NCI-H2227 (cell line): ENCODE results near the gene GRIPAP1.

Experiments
- DNase-seq: peaks from one replicate; lab custom pipeline; 2025; ENCODE audit not compliant: unreplicated experiment; lab: John Stamatoyannopoulos, UW

GRIPAP1 gene

GRCh38 chrX:48960291-48960690 lies 41.8 kb downstream of the GRIPAP1 start:
- DNase-seq: no peak

DNA sequence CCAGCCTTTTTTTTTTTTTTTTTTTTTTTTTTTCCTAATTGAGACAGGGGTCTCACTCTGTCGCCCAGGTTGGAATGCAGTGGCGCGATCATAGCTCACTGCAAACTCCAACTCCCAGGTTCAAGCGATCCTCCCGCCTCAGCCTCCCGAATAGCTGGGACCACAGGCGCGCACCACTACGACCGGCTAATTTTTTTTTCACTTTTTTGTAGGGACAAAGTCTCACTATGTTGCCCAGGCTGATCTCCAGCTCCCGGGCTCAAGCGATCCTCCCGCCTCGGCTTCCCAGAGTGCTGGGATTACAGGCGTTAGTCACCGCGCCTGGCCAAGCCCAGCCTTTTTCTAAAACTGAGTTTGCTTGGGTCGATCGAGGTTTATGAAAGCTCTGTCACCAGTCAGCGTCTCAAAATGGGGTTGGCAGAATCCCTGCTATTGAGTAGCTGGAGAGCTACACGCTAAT lies 43.4 kb downstream of the GRIPAP1 start:
- peak; percentile 71 for DNase-seq

DNA sequence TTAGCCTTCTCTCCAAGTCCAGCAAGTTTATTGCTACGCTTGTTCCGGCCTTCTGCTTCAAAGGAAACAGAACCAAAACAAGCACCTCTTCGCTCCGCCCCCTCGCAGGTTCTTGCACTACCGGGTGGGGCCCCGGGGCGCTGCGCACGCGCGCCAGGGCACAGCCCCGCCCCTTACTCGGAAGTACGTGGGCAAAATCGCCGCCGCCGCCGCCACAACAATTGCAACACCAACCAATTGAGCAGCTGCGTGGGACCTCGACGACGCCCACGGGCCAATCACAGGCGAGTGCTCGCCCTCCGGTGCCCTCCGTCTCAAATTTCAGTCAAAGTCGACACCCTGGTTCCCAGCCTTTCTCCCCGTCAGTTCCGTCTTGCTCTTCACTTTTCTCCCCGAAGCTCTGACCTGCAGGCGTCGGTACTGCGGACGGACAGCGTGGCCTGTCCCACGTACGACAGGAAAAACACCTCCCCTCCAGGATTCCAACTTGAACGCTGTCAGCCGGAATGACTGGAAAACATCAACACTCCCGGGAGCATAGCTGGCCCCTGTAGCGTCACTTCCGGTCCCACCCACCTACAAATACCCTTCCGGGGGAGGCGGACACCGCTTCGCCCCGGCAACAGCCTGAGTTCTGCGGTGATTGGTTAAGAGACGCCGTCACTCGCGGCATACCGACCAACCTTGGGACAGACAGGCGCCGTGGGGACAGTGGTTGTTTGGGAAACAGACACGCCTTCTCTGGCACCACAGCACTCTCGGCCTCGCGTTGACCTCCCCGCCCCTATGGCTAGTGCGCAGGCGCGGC lies 44.0 kb downstream of the GRIPAP1 start:
- DNase-seq: peak; percentile 99

- peak; percentile 93 for DNase-seq
Observed at GRCh38 chrX:48957477-48957826, 44.6 kb downstream of the GRIPAP1 start, which contains the start of gene OTUD5. OTUD5 (minus strand) TSS chrX:48957607; CDS start chrX:48957570, 37 bp downstream.

DNA sequence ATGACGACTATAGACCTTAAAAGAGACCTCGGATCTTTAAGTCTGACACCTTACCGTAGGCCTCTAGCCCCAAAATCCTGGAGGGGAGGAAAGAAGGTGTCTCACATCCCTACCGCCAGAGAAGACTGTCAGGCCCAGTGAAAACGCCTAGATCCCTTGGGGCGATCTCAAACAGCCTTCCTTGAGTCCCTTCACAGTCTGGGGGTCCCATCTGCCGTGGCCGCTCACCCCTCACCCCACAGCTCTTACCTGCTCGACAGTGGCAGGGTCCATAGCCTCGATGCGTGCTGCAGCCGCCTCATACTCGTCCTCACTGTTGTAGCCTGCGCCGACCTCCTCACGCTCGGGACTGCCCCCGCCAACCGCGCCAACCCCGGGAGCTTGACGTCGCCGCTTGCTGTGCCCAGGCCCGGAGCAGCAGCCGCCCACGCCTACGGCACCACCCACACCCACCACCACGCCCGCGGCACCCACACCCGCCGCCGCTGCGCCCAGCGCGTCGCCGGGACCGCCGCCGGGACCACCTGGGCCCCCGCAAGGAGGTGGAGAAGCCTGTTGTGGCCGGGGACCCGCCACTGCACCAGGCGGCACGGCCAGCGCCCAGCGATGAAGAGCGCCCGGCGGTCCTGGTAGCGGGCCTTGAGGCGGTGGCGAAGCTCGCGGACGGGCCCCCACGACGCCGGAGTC lies 45.2 kb downstream of the GRIPAP1 start:
- DNase-seq: no peak

- no peak for DNase-seq
Observed at GRCh38 chrX:48948589-48948988, 53.5 kb downstream of the GRIPAP1 start.

DNA sequence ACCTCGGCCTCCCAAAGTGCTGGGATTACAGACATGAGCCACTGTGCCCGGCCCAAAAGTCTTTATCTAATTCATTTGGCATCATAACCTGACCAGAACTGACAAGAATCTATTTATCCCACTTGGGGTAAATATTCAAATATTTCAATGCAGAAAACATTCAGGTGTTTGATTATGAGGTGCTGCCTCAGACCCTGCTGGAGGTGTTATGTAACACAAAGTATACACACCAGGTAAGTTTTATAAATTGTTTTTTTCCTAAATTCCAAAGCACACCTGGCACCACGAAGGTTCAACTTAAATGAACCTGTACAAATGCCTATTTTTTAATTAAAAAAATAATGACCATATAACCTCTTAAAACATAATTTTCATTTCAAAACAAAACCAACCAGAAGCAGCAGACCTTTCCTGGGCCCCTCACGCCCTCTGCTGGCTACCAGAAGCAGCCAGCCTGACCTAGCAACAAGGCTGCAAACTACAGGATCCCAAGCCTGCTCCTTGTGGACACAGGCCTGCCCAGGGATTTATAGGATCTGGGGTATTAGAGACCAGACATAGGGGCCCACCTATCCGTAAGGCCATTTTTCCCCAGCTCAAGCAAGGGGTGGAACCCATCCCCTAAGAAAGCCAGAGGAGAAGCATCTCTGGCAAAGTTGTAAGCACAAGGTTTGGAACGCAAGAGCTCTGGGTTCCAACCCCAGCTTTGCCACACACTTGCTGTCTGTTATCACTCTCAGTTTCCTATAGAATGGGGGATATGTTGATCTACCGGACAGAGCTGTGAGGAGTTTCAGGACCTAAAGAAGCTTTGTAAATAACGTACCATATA lies 56.3 kb downstream of the GRIPAP1 start:
- peak; percentile 69 for DNase-seq

- DNase-seq: no peak
Observed at GRCh38 chrX:48942895-48943294, 59.2 kb downstream of the GRIPAP1 start.

DNA sequence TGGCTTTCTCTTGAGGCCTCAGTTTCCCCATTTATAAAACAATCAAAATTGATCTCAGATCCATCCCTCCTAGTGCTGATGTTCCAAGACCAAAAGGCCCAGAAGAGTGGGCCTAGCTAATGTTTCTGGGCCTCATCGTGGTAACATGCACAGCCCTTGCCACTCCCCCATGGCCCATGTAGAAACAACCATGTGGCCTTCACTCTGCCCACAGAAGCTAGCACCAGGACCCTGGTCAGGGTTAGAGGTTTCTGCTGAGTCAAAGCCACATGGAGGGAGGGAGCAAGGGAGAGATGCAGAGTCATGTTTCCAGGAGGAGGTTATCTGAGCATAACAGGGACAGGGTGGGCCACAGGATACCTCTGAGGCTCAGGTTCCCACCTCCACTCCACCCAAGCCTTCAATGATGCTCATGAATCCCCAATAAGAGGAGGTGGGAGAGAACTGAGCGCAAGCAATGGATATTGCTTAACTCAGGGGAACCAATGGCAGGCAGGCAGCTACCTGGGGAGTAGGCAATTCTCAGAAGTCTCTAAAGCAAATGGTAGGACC lies 61.6 kb downstream of the GRIPAP1 start:
- no peak for DNase-seq

- no peak for DNase-seq
Observed at GRCh38 chrX:48939524-48940228, 62.4 kb downstream of the GRIPAP1 start.

GRCh38 chrX:48938721-48939425 lies 63.2 kb downstream of the GRIPAP1 start:
- DNase-seq: no peak

GRCh38 chrX:48937054-48937907 lies 64.8 kb downstream of the GRIPAP1 start:
- DNase-seq: no peak

DNA sequence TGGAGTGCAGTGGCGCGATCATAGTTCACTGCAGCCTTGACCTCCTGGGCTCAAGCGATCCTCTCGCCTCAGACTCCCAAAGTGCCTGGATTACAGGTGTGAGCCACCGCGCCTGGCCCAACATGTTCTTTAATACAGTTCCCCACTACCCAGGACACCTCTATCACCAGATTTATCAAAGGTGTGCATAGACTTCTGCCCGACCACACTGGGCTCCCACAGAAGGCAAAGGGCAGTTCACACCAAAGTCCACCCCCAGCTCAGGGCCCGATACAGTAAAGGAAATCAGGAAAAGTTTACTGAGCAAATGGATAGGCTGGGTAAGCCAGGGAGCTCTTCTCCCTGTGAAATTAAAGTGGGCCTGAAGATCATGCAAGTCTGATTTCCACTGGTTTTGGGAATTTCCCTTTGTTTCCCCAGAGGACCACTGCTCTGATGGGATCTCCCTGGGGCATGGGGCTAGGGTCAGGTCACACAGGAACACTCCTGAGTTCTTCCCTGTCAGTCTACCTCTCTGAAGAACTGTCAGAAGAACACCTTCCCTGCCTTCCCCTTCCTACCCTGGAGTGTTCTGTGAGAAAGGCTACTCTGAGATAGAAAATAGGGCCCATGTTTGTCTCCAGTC lies 65.5 kb downstream of the GRIPAP1 start:
- no peak for DNase-seq

DNA sequence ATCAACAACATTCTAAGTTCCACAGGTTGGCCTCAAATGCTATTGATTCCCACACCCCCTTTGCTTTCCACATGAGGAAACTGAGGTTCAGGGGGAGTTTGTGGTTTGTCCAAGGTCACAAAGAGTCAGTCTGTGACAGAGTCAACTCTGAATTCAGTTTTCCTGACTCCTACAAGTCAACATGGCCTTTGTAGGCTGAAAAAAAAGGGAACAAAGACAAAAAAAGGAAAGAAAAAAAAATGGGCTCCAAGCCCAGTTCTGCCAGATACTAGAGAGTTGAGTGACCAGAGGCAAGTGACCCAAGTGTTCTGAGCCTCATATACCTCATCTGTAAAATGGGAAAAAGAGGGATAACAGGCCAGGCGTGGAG lies 66.8 kb downstream of the GRIPAP1 start:
- DNase-seq: no peak

DNA sequence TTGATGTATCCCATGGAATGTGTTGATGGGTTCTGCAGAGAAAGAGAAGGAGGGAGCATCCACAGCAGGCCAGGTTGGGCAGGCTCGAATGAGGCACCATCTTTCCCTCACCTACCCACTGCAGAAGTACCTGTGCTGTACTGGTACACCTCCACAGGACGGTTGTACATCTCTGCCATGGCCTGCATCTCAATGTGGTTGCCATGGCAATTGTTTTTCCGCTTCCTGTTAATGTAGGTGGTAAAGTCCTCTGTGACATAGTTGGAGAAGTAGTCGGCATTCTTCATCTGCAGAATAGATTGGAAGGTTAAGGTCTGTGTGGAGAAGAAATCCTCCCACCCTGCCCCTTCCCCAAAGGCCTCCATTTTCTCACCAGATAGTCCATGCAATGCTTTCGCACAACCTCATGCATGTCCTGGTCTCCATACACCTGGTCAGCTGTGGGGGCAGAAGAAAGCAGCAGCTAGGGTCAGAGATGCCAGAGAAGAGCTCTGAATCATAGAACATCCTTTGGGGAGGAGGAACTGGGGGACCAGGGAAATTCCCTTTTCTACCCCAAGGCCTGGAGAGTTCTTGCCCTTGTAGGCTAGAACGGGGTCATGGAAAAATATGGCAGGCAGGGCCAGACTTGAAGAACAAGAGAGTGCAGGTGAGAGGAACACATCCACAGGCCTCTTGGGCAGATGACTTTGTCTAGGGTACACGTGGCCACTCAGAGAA lies 67.3 kb downstream of the GRIPAP1 start:
- DNase-seq: no peak

DNA sequence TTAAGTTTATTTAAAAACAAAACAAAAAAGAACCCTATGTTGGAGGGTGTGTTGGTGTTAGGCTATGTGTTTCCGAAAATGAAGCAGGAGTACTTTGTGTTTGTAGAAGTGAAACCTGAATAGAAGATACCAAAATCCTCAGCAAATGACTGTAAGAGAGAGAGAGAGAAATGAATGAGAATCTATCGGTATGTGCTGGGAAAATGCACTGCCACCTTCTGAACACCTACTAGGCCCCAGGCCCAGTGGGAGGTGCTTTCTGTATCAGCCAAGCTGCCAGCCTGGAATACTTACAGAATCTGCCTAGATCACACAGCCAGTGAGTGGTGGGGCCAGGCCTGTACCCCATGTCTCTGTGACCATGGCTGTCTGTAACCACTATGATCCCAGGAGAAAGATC lies 68.3 kb downstream of the GRIPAP1 start:
- DNase-seq: no peak

DNA sequence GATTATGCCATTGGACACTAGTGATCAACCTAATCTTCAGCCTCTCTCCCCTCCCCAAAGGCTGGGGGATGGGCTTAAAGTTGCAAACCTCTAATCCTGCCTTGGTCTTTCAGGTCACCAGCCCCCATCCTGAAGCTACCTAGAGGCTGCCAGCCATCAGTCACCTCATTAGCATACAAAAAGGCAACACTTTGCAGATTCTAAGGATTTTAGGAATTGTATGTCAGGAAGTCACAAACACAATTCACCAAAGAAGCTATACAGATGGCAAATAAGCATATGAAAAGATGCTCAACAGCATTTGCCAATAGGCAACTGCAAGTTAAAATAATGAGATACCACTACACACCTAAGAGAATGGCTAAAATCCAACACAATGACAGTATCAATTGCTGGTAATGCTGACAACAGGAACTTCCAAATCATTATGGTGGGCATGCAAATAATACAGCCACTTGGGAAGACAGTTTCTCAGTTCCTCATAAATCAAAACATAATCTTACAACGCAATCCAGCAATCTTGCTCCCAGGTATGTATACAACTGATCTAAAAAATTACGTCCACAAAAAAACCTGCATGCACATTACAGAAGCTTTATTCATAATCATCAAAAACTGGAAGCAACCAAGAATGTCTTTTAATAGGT lies 74.2 kb downstream of the GRIPAP1 start:
- DNase-seq: no peak

- DNase-seq: no peak
Observed at GRCh38 chrX:48927123-48927522, 74.9 kb downstream of the GRIPAP1 start.
